Neural progenitor cell (in vitro differentiated cells): ENCODE measurements around the gene MTMR12. TPM values are rescaled to one million over a fixed set of nuclear protein-coding genes. Genes with fewer than 3 reads are reported as not detected.

Experiments
- DNase-seq: peaks from one replicate; pipeline ENCODE4 v3.0.0-alpha.2; 2016; ENCODE audit warnings: low spot score
- H2AFZ ChIP-seq: fragments of 200-600 bp; sonication (generic); replicated peaks from 2 replicates; pipeline ENCODE4 v1.6.1; 2016; ENCODE audit warnings: antibody characterized with exemption
- H3F3A ChIP-seq: fragments of 200-600 bp; sonication (generic); 2 replicates; pipeline ENCODE4 v1.6.1; 2016; ENCODE audit warnings: antibody characterized with exemption, low read depth
- H3K27ac ChIP-seq: fragments of 200-600 bp; sonication (generic); 2 replicates; pipeline ENCODE4 v1.5.1; 2016; ENCODE audit warnings: mild to moderate bottlenecking
- H3K27me3 ChIP-seq: fragments of 200-600 bp; sonication (generic); 2 replicates; pipeline ENCODE4 v1.6.1; 2016; ENCODE audit warnings: mild to moderate bottlenecking, moderate library complexity
- H3K36me3 ChIP-seq: fragments of 200-600 bp; sonication (generic); 2 replicates; pipeline ENCODE4 v1.5.1; 2016
- H3K4me1 ChIP-seq: fragments of 200-600 bp; sonication (generic); 2 replicates; pipeline ENCODE4 v1.6.1; 2016; ENCODE audit warnings: mixed run types
- H3K4me2 ChIP-seq: fragments of 200-600 bp; sonication (generic); 2 replicates; pipeline ENCODE4 v1.6.1; 2016
- H3K4me3 ChIP-seq: fragments of 200-600 bp; sonication (generic); 2 replicates; pipeline ENCODE4 v1.5.1; 2016
- H3K79me2 ChIP-seq: fragments of 200-600 bp; sonication (generic); 2 replicates; pipeline ENCODE4 v1.6.1; 2016; ENCODE audit warnings: low read depth
- H3K9ac ChIP-seq: fragments of 200-600 bp; sonication (generic); 2 replicates; pipeline ENCODE4 v1.6.1; 2016
- H3K9me3 ChIP-seq: fragments of 200-600 bp; sonication (generic); 2 replicates; pipeline ENCODE4 v1.5.1; 2016; ENCODE audit warnings: low read depth
- H4K20me1 ChIP-seq: fragments of 200-600 bp; sonication (generic); 2 replicates; pipeline ENCODE4 v1.6.1; 2016; ENCODE audit warnings: low read depth
- H3K27ac Mint-ChIP-seq: 3 replicates; pipeline ENCODE4 v1.8.0; 2021; ENCODE audit warnings: mixed read lengths
- H3K27me3 Mint-ChIP-seq: 2 replicates; pipeline ENCODE4 v1.8.0; 2022; ENCODE audit warnings: low read depth, mild to moderate bottlenecking, inconsistent platforms, moderate library complexity, mixed read lengths; ENCODE audit not compliant: insufficient read depth
- H3K36me3 Mint-ChIP-seq: 3 replicates; pipeline ENCODE4 v1.8.0; 2021; ENCODE audit warnings: mixed read lengths
- H3K4me1 Mint-ChIP-seq: 3 replicates; pipeline ENCODE4 v1.8.0; 2021; ENCODE audit warnings: mixed read lengths
- H3K4me3 Mint-ChIP-seq: 3 replicates; pipeline ENCODE4 v1.8.0; 2021; ENCODE audit warnings: mild to moderate bottlenecking, moderate library complexity, mixed read lengths
- H3K9me3 Mint-ChIP-seq: 3 replicates; pipeline ENCODE4 v1.8.0; 2020; ENCODE audit warnings: mixed read lengths
- EZH2 ChIP-seq: fragments of 200-600 bp; sonication (generic); IDR thresholded peaks from 2 replicates; pipeline ENCODE4 v1.6.1; 2017; ENCODE audit warnings: antibody characterized with exemption, mild to moderate bottlenecking, moderate library complexity
- EZH2phosphoT487 ChIP-seq: fragments of 200-600 bp; sonication (generic); IDR thresholded peaks from 2 replicates; pipeline ENCODE4 v1.6.1; 2017; ENCODE audit warnings: antibody characterized with exemption
- small RNA-seq: library from RNA; depleted of rRNA; stranded (forward); fragments of <200 nt; gene quantifications from one replicate; pipeline ENCODE3, GENCODE V24; 2015
- total RNA-seq: library from RNA; depleted of rRNA; stranded (reverse); fragments of >200 nt; gene quantifications from 2 replicates; pipeline ENCODE4 v1.2.3, GENCODE V29; 2015; ENCODE audit warnings: low replicate concordance
- TF ChIP-seq, protein P1 (sequence below): fragments of 200-600 bp; sonication (generic); IDR thresholded peaks from 2 replicates; pipeline ENCODE4 v1.5.1; 2017; ENCODE audit warnings: antibody characterized with exemption, mild to moderate bottlenecking

Gene MTMR12
- total RNA-seq, 1 donor from 2014 or later: 22.0 TPM

DNA sequence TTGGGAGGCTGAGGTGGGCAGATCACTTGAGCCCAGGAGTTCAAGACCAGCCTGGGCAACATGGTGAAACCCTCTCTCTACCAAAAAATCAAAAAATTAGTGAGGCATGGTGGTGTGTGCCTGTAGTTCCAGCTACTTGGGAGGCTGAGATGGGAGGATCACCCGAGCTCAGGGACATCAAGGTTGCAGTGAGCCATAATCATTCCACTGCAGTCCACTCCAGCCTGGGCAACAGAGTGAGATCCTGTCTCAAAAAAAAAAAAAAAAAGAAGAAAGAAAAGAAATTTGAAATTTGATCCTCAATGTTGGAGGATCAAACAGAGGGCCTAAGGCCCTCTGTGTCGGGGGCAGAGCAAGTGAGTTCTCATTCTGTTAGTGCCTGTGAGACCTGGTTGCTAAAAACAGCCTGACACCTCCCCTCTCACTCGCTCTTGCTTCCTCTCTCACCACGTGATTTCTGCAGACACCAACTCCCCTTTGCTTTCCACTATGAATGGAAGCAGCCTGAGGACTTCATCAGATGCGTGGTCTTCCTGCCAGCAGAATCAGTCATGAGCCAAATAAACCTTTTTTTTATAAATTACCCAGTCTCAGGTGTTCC lies 130.2 kb downstream of the MTMR12 start:
- Mint-ChIP-seq H3K36me3 (peaks cover 2% of the 10 kb centered on the region), H3K9me3 (peaks cover 6% of the 10 kb centered on the region), H3K4me1 (peaks cover 2% of the 10 kb centered on the region), H3K27me3 (peaks cover 8% of the 10 kb centered on the region), H3K27ac (no peak overlapping the region), H3K4me3 (no peak overlapping the region)
- TF ChIP-seq EZH2phosphoT487: no peak
- TF ChIP-seq EZH2: no peak
- TF ChIP-seq, protein P1, sequence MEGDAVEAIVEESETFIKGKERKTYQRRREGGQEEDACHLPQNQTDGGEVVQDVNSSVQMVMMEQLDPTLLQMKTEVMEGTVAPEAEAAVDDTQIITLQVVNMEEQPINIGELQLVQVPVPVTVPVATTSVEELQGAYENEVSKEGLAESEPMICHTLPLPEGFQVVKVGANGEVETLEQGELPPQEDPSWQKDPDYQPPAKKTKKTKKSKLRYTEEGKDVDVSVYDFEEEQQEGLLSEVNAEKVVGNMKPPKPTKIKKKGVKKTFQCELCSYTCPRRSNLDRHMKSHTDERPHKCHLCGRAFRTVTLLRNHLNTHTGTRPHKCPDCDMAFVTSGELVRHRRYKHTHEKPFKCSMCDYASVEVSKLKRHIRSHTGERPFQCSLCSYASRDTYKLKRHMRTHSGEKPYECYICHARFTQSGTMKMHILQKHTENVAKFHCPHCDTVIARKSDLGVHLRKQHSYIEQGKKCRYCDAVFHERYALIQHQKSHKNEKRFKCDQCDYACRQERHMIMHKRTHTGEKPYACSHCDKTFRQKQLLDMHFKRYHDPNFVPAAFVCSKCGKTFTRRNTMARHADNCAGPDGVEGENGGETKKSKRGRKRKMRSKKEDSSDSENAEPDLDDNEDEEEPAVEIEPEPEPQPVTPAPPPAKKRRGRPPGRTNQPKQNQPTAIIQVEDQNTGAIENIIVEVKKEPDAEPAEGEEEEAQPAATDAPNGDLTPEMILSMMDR: no peak
- H3K9me3 ChIP-seq: peaks cover 4% of the 10 kb centered on the region
- no peak for DNase-seq
- H2AFZ ChIP-seq: no peak overlapping the region
- H3K4me1 ChIP-seq: no peaks in the 10 kb centered on the region
- H3K27ac ChIP-seq: no peak overlapping the region
- H4K20me1 ChIP-seq: no peaks in the 10 kb centered on the region
- no peaks in the 10 kb centered on the region for H3K27me3 ChIP-seq
- H3K4me2 ChIP-seq: no peak overlapping the region
- H3K9ac ChIP-seq: no peak overlapping the region
- no peaks in the 10 kb centered on the region for H3F3A ChIP-seq
- no peaks in the 10 kb centered on the region for H3K79me2 ChIP-seq
- no peak overlapping the region for H3K4me3 ChIP-seq
- no peaks in the 10 kb centered on the region for H3K36me3 ChIP-seq

Small RNA genes lying within 50 kb of the gene (small RNA-seq; reads per million reads assigned to genes)
- gene RNU6-1079P: not detected
- not detected for gene RNU6-378P

Other genes starting within 250 kb of the MTMR12 start
- gene GOLPH3, start 138.6 kb downstream of the MTMR12 start, total RNA-seq: 64.2 and 80.5 TPM in 2 replicates
- 108 and 131 TPM in 2 replicates for gene ZFR, start 131.8 kb upstream of the MTMR12 start, total RNA-seq